NT2/D1 (cell line): ENCODE data around the gene NHSL1.

Source experiments
- SUZ12 ChIP-seq: IDR thresholded peaks from 2 replicates; pipeline ENCODE4 v1.6.1; 2011; ENCODE audit not compliant: insufficient read length, insufficient read depth; ENCODE audit errors: extremely low read depth
- YY1 ChIP-seq: IDR thresholded peaks from 2 replicates; pipeline ENCODE4 v1.6.1; 2011; ENCODE audit not compliant: insufficient read length, insufficient read depth
- ZNF274 ChIP-seq: IDR thresholded peaks from 2 replicates; pipeline ENCODE4 v1.6.1; 2011; ENCODE audit warnings: mild to moderate bottlenecking, low read depth, low read length

DNA sequence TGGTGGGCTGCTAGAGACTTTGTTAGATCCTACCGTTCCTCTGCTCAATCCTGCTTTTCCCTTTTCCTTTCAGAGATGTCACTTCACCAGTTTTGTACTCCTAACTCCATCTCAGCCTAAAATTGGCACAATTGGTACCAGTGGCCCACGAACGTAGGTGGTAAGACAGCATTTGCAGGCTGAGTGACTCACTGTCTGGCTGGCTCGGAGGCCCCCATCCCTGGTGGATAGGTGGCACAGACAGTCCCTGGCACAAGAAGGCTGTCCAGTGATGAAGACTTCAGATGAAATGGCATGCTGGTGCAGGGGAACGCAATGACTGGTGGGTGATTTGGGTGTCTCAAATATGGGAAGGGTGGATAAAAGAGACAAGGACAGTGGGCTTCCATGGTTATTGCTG, 84.2 kb downstream of the NHSL1 start:
- TF ChIP-seq ZNF274 (no peak), YY1 (no peak), SUZ12 (no peak)
